Activated naive CD8-positive, alpha-beta T cell (primary cell): ENCODE measurements around the gene WT1.
"Not testable (repeated sequence)": the region's sequence is repeated elsewhere in the genome, so short reads cannot be mapped to it uniquely, and the experiment has no call there.

ENCODE experiments used
- H3K27ac Mint-ChIP-seq: one replicate; pipeline ENCODE4 v1.8.0; 2021; ENCODE audit warnings: mixed read lengths
- H3K27me3 Mint-ChIP-seq: one replicate; pipeline ENCODE4 v1.8.0; 2021; ENCODE audit warnings: mixed read lengths
- H3K36me3 Mint-ChIP-seq: one replicate; pipeline ENCODE4 v1.8.0; 2021; ENCODE audit warnings: mixed read lengths
- H3K4me1 Mint-ChIP-seq: one replicate; pipeline ENCODE4 v1.8.0; 2021; ENCODE audit warnings: low read depth, mixed read lengths
- H3K4me3 Mint-ChIP-seq: one replicate; pipeline ENCODE4 v1.8.0; 2021; ENCODE audit warnings: mild to moderate bottlenecking, mixed read lengths
- H3K9me3 Mint-ChIP-seq: one replicate; pipeline ENCODE4 v1.8.0; 2021; ENCODE audit warnings: low read depth, mixed read lengths

The WT1 gene

GRCh38 chr11:32391956-32392553 lies 43.3 kb downstream of the WT1 start:
- Mint-ChIP-seq H3K27ac (no peak overlapping the region), H3K27me3 (no peaks in the 10 kb centered on the region), H3K36me3 (no peaks in the 10 kb centered on the region), H3K4me1 (no peaks in the 10 kb centered on the region), H3K9me3 (no peaks in the 10 kb centered on the region), H3K4me3 (no peak overlapping the region)

- H3K27ac Mint-ChIP-seq, result no peak overlapping the region
Observed at GRCh38 chr11:32391479-32391878, 43.9 kb downstream of the WT1 start.

GRCh38 chr11:32390712-32391111 lies 44.6 kb downstream of the WT1 start:
- H3K36me3 Mint-ChIP-seq, result no peaks in the 10 kb centered on the region
- H3K9me3 Mint-ChIP-seq, result no peaks in the 10 kb centered on the region
- H3K4me3 Mint-ChIP-seq, result no peak overlapping the region
- no peak overlapping the region for H3K27ac Mint-ChIP-seq
- no peaks in the 10 kb centered on the region for H3K27me3 Mint-ChIP-seq
- H3K4me1 Mint-ChIP-seq, result no peaks in the 10 kb centered on the region

More at GRCh38 chr11:32391479-32391878, 43.9 kb downstream of the WT1 start:
- Mint-ChIP-seq H3K36me3 (no peaks in the 10 kb centered on the region), H3K4me3 (no peak overlapping the region), H3K4me1 (no peaks in the 10 kb centered on the region), H3K27me3 (no peaks in the 10 kb centered on the region), H3K9me3 (no peaks in the 10 kb centered on the region)

- no peaks in the 10 kb centered on the region for H3K4me1 Mint-ChIP-seq
- no peak overlapping the region for H3K27ac Mint-ChIP-seq
- peaks cover 3% of the 10 kb centered on the region for H3K27me3 Mint-ChIP-seq
- no peak overlapping the region for H3K4me3 Mint-ChIP-seq
- H3K9me3 Mint-ChIP-seq, result no peaks in the 10 kb centered on the region
- no peaks in the 10 kb centered on the region for H3K36me3 Mint-ChIP-seq
Observed at GRCh38 chr11:32388871-32389770, 46.2 kb downstream of the WT1 start.

- Mint-ChIP-seq H3K9me3 (no peaks in the 10 kb centered on the region), H3K27ac (no peak overlapping the region), H3K4me1 (no peaks in the 10 kb centered on the region), H3K36me3 (no peaks in the 10 kb centered on the region), H3K4me3 (no peak overlapping the region), H3K27me3 (peaks cover 4% of the 10 kb centered on the region)
Observed at GRCh38 chr11:32388365-32388764, 47.0 kb downstream of the WT1 start.

GRCh38 chr11:32387411-32387810 lies 47.9 kb downstream of the WT1 start:
- no peak overlapping the region for H3K27ac Mint-ChIP-seq
- H3K36me3 Mint-ChIP-seq, result no peaks in the 10 kb centered on the region
- no peaks in the 10 kb centered on the region for H3K4me1 Mint-ChIP-seq
- H3K27me3 Mint-ChIP-seq, result peaks cover 5% of the 10 kb centered on the region
- no peak overlapping the region for H3K4me3 Mint-ChIP-seq
- no peaks in the 10 kb centered on the region for H3K9me3 Mint-ChIP-seq

GRCh38 chr11:32386770-32387377 lies 48.5 kb downstream of the WT1 start:
- peaks cover 5% of the 10 kb centered on the region for H3K27me3 Mint-ChIP-seq
- H3K36me3 Mint-ChIP-seq, result no peaks in the 10 kb centered on the region
- H3K4me3 Mint-ChIP-seq, result no peak overlapping the region
- H3K27ac Mint-ChIP-seq, result no peak overlapping the region
- no peaks in the 10 kb centered on the region for H3K4me1 Mint-ChIP-seq
- no peaks in the 10 kb centered on the region for H3K9me3 Mint-ChIP-seq

- Mint-ChIP-seq H3K36me3 (no peaks in the 10 kb centered on the region), H3K9me3 (no peaks in the 10 kb centered on the region)
Observed at GRCh38 chr11:32385998-32386397, 49.3 kb downstream of the WT1 start.

GRCh38 chr11:32382339-32383049 lies 52.8 kb downstream of the WT1 start:
- peaks cover 8% of the 10 kb centered on the region for H3K27me3 Mint-ChIP-seq
- no peaks in the 10 kb centered on the region for H3K4me1 Mint-ChIP-seq
- H3K27ac Mint-ChIP-seq, result no peak overlapping the region
- H3K4me3 Mint-ChIP-seq, result no peak overlapping the region
- no peaks in the 10 kb centered on the region for H3K9me3 Mint-ChIP-seq
- H3K36me3 Mint-ChIP-seq, result no peaks in the 10 kb centered on the region

More at GRCh38 chr11:32385998-32386397, 49.3 kb downstream of the WT1 start:
- H3K4me3 Mint-ChIP-seq, result no peak overlapping the region
- no peaks in the 10 kb centered on the region for H3K4me1 Mint-ChIP-seq
- no peak overlapping the region for H3K27ac Mint-ChIP-seq
- H3K27me3 Mint-ChIP-seq, result peaks cover 5% of the 10 kb centered on the region

GRCh38 chr11:32381179-32381578 lies 54.2 kb downstream of the WT1 start:
- H3K27me3 Mint-ChIP-seq, result peaks cover 8% of the 10 kb centered on the region
- no peak overlapping the region for H3K4me3 Mint-ChIP-seq
- no peaks in the 10 kb centered on the region for H3K4me1 Mint-ChIP-seq
- no peak overlapping the region for H3K27ac Mint-ChIP-seq
- H3K9me3 Mint-ChIP-seq, result no peaks in the 10 kb centered on the region
- no peaks in the 10 kb centered on the region for H3K36me3 Mint-ChIP-seq

GRCh38 chr11:32379719-32380118 lies 55.6 kb downstream of the WT1 start:
- Mint-ChIP-seq H3K9me3 (no peaks in the 10 kb centered on the region), H3K27ac (no peak overlapping the region), H3K27me3 (peaks cover 8% of the 10 kb centered on the region), H3K4me1 (no peaks in the 10 kb centered on the region), H3K4me3 (no peak overlapping the region), H3K36me3 (no peaks in the 10 kb centered on the region)

- Mint-ChIP-seq H3K4me3 (no peak overlapping the region), H3K27me3 (peaks cover 6% of the 10 kb centered on the region), H3K36me3 (no peaks in the 10 kb centered on the region), H3K9me3 (no peaks in the 10 kb centered on the region), H3K27ac (no peak overlapping the region), H3K4me1 (no peaks in the 10 kb centered on the region)
Observed at GRCh38 chr11:32375826-32376225, 59.5 kb downstream of the WT1 start.

GRCh38 chr11:32374261-32374711 lies 61.1 kb downstream of the WT1 start:
- H3K4me1 Mint-ChIP-seq, result no peaks in the 10 kb centered on the region

GRCh38 chr11:32369987-32370386 lies 65.4 kb downstream of the WT1 start:
- not testable (repeated sequence) for H3K27me3 Mint-ChIP-seq, H3K4me1 Mint-ChIP-seq, H3K36me3 Mint-ChIP-seq, H3K9me3 Mint-ChIP-seq, H3K4me3 Mint-ChIP-seq, H3K27ac Mint-ChIP-seq

More at GRCh38 chr11:32374261-32374711, 61.1 kb downstream of the WT1 start:
- H3K27ac Mint-ChIP-seq, result no peak overlapping the region
- no peak overlapping the region for H3K4me3 Mint-ChIP-seq
- no peaks in the 10 kb centered on the region for H3K9me3 Mint-ChIP-seq
- H3K36me3 Mint-ChIP-seq, result no peaks in the 10 kb centered on the region
- peaks cover 3% of the 10 kb centered on the region for H3K27me3 Mint-ChIP-seq

- H3K4me1 Mint-ChIP-seq, result no peaks in the 10 kb centered on the region
- H3K9me3 Mint-ChIP-seq, result no peaks in the 10 kb centered on the region
- H3K27ac Mint-ChIP-seq, result no peak overlapping the region
- no peak overlapping the region for H3K4me3 Mint-ChIP-seq
- peaks cover 4% of the 10 kb centered on the region for H3K27me3 Mint-ChIP-seq
- no peaks in the 10 kb centered on the region for H3K36me3 Mint-ChIP-seq
Observed at GRCh38 chr11:32366666-32367065, 68.7 kb downstream of the WT1 start.
